NT2/D1 (cell line): ENCODE results near the gene H19.

Experiments
- SUZ12 ChIP-seq: IDR thresholded peaks from 2 replicates; pipeline ENCODE4 v1.6.1; 2011; ENCODE audit not compliant: insufficient read length, insufficient read depth; ENCODE audit errors: extremely low read depth
- YY1 ChIP-seq: IDR thresholded peaks from 2 replicates; pipeline ENCODE4 v1.6.1; 2011; ENCODE audit not compliant: insufficient read length, insufficient read depth
- ZNF274 ChIP-seq: IDR thresholded peaks from 2 replicates; pipeline ENCODE4 v1.6.1; 2011; ENCODE audit warnings: mild to moderate bottlenecking, low read depth, low read length

DNA sequence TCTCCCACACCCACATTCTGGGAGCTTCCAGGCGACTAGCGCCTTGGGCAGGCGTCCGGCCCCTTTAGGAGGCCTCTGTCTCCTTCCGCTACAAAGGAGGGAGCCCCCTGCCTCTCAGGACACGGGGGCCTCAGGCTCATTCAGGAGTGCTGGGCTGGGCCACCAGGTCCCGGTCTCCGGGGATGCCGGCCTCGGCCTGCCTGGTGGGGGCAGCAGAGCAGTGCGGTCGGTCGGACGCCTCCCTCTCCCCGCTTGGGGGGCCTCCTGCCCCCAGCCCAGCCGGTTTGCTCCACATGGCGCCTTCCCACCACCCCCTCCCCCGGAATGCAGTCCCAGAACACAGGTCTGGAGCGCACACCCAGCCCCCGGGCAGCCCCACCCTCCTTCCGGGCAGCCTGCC, 28.6 kb downstream of the H19 start:
- no peak for TF ChIP-seq YY1
- no peak for TF ChIP-seq SUZ12
- no peak for TF ChIP-seq ZNF274
